NCI-H2081 (cell line): ENCODE results near the gene RCBTB2.

Experiments used
- DNase-seq, 2 experiments: peaks; one replicate each; lab custom pipeline; 2025; lab: John Stamatoyannopoulos, UW

RCBTB2 gene

DNA sequence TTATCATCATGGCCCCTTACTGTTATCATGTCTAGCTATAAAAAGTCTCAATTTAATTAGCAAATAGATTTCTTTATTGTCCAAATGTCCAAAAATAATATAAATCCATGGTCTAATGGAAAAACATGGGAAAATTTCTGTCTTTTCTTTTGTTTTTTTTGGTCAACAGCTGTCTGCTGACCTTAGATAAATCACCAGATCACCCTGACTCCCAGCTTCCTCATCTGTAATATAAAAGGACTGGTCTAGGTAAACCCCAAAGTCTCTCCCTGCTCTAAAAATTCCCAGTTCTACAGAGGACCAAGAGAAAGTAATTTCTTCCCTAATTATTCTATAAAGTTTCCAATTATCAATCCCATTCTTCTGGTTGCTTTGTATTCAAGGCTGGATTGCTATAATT lies 30.7 kb upstream of the RCBTB2 start:
- DNase-seq: no peak

DNA sequence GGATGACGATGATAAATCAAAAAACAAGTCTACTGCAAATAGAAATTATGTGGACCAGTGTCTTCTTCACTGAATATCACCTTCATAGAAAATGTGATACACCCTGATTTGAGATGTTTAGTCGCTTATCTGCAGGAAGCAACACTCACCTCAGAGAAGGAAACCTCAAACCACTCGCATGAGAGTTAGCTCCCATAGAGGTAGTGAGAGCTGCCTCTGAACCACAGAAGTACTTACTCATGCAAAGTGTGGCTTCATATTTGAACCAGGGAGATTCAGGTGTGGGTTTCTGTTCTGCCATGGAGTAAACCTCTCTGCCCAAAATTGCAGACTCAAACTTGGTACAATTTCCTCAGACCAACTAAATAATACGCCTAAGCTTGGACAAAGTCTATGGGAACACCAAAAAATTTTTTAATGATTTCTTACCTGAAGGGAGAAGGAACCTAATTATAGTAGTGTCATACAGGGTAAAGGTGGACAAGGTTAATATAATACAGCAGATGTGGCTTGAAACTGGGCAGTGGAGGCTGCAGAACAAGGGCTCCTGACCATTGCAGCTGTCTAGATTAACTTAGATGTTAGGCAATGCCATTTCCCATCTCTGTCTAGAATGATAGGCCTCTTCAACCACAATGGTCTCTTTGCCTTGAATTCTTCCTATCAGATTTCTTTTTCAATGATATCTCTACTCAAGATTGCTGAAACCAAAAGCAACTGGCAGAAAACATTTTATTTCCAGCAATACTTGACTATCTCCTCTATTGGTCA lies 29.6 kb upstream of the RCBTB2 start:
- no peak for DNase-seq

DNA sequence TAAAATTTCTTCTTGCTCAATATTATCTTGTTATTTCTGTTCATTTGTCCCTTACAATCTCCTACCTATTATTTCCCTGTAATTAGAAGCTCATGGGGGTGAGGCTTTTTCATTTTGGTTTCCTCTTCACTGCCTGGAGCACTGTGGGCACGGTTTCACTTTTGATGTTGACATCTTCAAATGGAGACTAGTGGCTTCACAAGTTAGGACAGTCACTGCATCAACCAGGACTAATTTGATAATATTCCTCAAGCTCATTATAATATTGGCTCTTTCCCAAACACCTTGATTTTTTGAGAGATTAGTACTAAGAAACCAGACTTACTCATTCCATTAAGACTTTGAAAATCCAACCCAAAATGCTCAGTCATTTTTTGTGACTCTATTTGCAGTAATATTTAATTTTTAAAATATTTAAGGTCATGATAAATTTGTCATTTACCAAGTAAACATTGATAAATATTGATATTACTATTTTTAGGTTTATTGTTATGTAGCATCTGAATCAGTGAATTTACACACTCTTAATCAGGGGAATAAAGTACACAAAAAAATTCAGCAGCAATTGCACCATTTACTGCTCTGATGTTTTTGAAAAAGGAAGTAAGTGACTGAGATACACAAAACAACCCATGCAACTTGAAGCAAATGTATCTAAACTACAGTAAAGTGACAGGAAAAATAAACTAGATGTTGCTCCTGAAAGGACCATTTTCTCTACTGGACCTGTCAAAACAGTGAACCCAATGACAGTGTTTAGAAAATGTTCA lies 28.8 kb upstream of the RCBTB2 start:
- no peak for DNase-seq

DNA sequence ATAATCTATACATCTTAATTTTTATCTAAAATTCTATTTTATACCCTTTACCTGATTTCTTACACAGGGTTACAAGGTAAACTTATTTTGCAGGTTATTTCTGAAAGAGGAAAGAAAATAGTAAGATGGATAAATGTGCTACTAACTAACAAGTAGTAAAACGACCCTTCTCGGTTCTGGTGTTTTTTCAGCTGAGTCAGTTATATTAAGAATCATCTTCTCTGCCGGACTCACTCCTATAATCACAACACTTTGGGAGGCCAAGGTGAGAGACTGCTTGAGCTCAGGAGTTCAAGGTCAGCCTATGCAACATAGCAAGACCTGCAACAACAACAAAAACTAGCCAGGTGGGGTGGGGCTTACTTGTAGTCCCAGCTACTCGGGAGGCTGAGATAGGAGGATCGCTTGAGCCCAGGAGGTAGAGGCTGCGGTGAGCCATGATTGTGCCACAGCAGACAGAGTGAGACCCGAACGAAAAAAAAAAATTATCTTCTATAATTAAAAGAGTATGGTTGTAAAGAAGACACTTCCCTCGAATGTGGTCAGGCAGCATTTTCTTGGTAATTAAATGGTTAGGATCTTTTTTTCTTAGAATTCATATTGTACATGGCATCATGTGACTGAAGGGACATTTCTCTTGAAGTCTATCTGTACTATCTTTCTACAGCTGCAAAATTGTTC lies 27.9 kb upstream of the RCBTB2 start:
- DNase-seq: no peak

DNA sequence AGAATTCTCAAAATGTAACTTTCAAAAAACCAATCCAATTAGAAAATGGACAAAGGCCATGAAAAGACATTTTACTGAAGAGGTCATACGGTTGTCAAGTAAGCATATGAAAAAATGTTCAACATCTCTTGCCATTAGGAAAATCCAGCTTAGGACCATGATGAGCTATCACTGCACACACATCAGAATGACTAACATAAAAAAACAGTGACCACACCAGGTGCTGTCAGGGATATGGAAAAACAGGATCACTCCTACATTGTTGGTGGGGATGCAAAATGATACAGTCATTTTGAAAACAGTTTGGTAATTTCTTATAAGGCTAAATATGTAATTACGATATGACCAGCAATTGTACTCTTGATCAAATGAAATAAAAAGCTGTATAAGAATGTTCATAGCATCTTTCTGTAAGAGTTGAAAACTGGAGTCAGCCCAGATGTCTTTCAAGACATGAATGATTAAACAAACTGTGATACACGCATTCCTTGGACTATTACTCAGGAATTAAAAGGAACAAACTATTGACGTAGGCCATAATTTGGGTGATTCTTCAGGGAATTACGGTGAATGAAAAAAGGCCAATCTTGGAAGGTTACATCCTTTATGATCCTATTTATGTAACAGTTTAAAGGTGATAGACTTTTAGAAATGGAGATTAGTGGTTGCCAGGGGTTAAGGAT lies 26.9 kb upstream of the RCBTB2 start:
- no peak for DNase-seq

DNA sequence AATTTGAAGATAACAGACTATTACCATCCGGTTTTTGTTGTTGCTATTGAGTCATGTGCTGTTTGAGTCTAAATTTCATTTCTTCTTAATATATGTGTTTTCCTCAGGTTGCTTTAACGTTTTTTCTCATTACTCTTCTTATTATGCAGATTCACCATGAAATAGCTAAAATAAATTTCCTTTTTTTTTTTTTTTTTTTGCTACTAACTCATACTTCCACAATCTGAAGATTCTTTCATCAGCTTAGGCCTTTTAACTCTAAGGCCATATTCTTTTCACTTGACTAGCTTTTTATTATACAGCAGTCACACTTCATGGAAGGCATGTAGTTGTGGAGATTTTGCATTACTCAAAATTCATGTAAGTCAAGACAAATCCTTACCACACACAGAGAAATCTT lies 23.9 kb upstream of the RCBTB2 start:
- DNase-seq: no peak

DNA sequence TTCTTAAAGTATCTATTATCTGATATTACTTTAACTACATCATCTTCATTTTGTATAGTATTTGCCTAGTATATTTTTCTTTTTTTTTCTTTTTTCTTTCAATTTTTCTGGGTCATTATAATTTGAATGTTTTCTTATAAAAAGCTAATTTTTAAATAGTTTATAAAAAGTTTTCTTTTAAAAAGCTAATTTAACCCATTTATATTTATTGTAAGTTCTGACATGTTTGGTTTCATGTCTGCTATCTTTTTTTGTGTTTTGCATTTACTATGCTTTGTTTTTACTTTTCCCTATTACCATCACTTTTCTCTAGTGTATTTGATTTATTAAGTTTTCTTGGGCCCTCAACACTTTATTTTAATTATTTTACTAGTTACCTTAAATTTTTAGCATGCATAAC lies 22.6 kb upstream of the RCBTB2 start:
- no peak for DNase-seq

DNA sequence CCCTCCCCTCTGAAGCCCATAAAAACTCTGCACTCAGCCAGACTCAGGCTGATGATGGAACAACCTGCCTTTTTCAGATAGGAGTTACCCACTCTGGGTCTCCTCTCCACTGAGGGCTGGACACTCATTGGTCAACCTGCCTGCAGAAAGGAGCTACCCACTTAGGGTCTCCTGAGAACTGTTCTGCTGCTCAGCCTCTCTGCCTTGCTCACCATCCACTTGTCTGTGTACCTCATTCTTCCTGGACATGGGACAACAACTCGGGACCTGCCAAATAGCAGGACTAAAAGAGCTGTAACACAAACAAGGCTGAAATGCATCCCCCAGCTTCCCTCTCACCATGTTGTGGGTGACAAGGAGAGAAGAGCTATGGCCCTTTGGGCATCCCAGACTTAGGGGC lies 18.4 kb upstream of the RCBTB2 start:
- no peak for DNase-seq

DNA sequence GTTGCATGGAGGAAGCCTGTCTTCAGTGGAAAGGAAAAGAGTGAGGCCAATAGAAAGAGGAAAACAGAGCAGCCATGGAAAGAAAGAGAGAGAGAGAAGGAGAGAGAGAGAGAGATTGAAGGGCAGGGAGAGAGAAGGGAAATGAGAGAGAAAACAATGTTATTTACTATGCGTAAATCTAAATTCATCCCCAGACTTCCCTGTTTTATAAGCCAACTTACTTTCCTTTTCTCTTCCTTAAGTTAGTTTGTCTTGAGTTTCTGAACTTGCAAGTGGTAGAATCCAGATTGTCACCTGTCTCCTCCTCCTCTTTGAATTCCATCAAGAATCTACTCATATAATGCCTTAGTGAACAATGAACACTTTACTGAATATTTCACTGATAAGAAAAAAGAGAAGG lies 16.8 kb upstream of the RCBTB2 start:
- no peak for DNase-seq

DNA sequence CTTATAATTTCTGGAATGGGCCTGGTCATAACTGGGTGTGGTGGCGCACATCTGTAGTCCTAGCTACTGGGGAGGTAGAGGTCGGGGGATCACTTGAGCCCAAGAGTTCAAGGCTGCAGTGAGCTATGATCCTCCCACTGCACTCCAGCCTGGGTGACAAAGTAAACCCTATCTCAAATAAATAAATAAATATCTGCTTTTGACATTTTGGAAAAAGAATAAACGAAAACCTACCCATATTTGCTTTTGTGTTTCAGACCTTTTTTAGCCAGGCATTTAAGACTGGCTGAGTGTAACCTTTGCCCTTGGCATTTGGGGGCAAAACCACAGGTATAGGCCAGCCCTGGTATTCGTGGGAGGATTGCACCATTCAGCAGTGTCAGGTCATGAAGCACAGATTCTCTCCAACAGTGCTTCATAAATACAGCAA lies 14.8 kb upstream of the RCBTB2 start:
- no peak for DNase-seq

DNA sequence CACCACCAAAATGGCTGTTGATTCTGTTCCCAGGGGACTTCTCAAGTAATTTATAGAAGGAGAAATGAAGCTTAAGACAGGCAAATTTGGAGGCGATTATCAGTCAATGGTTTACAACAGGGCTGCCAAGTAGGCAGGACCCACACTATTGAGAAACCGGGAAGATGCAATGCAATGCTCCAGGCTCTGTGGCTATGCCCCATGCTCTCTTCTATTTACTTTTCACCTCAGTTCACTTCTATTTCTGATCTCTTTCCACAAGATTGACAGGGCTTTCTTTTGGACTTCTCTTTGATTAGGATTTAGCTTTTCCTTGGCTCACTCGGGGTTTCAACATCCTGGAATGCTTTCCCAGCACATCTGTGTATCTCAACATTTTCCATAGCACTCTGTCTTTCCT lies 12.7 kb upstream of the RCBTB2 start:
- DNase-seq: no peak

DNA sequence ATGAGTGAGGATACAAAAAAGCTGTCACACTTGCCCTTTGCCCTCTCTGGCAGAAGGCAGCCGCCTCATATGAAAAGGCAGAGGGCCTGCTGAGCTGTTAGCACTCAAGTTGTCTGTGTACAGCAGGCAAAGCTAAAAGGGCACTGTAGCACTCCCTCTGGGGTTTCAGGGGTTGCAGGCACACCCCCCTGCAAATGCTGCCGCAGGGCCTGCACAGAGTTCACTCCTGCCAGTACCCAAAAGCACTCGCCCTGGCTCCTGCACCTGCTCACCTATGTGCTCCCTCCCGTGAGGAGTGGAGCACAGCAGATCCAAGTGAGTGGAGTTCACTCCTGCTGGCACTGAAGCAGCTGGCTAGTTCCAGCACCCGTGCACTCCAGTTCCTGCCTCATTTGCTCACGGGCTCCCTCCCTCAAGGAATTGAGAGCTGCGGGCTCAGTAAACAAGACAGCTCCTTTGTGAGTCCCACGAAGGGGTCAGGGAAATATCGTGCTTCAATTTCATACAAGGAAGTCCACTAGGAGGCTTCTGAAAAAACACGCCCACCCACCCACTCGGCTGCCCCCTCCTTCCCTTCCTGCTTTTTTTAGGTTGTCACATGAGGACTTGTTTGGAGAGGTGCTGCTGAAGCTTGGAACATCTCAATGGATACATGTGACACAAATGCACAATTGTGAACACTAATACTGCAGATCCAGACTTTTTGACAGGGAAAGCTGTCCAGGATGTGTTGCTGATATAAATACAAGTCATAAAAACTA lies 9.9 kb upstream of the RCBTB2 start:
- peak; percentile 3 to 49 for DNase-seq

DNA sequence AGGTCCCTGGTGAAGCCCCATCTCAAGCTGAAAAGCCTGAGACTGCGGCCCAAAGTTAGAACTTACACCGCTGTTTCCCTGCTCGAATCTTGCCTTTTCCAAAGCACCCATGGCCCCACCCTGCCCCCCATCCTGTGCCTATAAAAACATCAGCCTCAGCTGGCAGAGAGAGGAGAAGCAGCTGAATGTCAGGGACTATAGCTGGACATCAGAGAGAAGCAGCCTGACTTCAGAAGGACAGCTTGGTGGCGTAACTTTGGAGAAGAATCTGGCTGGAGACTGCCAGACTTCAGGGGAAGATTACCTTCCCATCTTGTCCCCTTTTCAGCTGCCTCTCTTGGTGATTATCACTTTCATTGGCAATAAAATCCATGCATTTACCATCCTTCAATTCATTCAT lies 9.3 kb upstream of the RCBTB2 start:
- no peak for DNase-seq

DNA sequence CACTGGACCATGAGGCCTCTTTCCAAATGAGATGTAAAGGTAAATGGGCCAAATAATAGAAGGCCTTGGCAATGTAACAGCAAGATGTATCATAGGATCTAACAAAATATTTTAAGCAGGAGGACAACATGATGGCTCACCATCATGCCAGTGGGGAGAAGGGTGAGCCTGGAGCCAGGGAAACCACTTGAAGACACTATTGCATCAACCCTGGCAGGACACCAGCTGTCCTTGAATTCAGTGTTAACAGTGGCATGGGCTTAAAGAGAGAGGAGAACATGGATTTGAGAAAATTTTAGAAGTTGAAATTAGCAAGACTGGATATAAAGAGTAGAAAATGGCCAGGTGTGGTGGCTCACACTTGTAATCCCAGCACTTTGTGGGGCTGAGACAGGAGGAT lies 6.7 kb upstream of the RCBTB2 start:
- DNase-seq: no peak

DNA sequence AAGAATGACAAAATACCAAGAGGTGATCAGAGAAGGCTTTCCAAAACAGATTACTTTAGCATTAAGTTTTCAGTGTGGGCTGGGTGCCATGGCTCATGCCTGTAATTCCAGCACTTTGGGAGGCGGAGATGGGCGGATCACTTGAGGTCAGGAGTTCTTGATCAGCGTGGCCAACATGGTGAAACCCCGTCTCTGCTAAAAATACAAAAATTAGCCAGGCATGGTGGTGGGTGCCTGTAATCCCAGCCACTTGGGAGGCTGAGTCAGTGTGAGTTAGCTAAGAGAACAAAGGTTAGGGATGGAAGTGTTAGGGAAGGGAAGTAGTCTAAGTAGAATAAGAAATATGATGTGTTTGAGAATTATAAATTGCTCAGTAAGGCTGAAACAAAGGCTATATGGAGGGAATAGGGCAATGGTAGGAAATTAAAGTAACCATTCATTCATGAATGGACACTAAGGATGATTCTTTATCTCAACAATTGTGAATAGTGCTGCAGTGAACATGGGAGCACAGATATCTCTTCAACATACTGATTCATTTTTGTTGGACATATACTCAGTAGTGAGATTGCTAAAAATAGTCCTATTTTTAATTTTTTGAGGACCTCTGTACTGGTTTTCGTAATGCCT lies 3.9 kb upstream of the RCBTB2 start:
- DNase-seq: no peak

DNA sequence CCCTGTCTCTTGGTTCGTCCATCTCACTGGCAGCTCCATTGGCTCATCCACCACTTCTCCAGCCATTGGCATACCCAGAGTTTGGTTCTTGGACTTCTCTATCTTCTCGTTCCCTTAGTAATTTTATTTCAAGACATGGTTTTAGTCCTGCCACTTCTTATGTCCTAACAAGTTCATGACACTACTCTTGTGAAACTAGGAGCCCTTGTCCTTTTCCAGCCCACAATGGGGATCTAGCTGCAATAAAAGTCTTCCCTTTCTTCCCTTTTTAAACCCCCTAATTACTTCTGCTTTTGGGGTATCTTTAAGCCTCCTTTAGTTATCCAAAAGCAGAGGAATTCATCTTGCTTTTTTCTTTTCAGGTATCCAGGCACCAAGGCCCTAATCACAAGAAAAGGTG lies 2.9 kb upstream of the RCBTB2 start:
- DNase-seq: no peak

DNA sequence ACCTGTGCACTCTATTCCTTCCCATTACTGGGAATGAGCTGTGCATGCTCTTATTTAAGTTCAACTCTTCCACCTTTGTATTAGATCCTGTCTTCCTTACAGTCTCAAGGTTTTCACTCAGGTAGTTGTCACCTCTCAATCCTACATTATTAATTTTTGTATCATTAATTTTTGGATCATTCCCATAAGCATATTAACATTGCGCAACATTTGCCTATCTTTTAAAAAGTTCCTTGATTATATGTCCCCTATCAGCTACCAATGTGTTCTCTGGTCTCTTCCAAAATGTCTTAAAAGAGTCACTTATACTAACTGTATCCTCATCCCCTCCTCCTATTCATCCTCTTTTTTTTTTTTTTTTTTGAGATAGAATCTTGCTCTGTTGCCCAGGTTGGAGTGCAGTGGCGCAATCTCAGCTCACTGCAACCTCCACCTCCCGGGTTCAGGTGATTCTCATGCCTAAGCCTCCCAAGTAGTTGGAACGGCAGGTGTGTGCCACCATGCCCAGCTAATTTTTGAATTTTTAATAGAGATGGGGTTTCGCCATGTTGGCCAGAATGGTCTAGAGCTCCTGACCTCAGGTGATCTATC lies 2.1 kb upstream of the RCBTB2 start:
- DNase-seq: no peak

DNA sequence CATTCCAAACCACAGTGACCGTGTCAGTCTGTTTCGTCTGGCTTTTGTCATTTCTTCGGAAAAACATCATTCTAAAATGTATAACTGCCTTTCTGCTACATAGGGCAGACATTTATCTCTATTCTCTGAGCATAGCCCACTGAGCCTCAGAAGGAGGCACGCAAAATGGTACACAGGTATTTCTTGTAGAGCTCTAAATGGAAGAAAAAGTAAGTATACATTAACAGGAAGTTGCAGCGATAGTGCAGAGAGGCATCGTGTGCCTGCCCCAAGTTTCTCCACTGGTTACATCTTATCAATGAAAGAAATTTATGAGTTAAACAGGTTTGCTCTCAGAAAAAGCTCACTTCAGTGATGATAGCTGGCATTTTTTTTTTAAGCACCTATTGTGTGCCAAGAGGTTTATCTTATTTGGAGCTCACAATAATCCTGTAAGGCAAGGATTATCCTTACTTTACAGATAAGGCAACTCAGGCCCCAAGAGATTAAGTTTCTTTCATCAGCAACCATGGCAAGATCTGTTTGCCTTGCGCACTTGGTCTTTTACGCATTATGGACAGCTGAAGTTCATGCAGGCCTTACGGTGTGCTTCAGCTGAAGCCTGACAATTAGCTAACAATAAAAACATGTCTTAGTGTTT lies 1.2 kb upstream of the RCBTB2 start:
- no peak for DNase-seq

DNA sequence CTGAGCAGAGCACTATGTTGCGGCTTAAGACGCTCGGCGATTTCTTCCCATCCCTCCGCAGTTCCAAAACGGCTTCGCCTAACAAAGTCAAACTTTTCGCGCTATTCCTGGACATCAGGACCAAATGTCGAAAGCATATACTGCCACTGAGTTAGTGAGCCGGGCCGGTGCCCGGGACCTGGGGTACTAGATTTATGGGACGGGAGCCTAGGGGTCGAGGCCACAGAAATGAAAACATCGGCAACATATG lies 699 bp downstream of the RCBTB2 start:
- no peak for DNase-seq

DNA sequence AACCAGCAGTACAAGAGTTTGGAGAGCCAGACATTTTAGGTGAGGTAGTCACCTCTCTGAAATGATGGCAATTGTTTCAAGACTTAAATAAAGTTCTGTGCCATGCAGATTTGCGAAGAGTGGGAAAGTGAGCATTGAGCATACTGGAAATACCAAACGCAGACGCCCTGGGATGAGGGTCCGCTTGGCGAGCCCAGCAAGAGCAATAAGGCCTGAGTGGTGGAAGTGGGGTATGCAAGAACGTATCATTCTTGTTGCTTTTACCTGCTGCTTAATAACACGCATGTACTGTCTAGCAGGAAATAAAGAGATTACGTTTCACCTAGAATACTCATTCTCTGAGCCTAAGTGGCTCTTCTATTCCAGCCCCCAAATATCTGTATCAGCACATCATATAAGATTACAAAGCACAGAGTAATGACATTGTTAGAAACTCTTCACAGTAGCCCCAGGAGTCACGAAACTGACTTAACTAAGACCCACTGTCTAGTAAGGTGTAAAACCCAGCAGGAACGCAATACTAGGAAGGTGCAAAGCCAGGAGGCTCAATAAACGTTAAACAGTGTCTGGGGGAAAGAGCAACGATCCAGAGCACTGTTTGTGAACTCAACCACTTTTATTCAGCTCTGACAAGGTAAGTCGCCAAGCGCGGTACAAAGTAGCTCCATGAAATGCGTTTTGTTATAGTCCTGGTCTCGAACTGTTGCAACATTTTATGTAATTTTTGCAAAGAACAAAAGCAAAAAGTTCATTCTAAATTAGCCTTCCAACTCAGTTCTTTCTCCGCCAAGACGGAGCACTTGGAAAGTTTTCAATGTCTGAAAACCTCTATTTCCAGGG lies 1.2 kb downstream of the RCBTB2 start:
- DNase-seq: peak; percentile 17 to 30
